IPS-18c (cell line): ENCODE measurements around the gene DBNL.

Source experiments
- H3K4me3 ChIP-seq: 2 replicates; pipeline ENCODE4 v1.7.0; 2013; ENCODE audit warnings: low read depth, mild to moderate bottlenecking, low read length, moderate library complexity; ENCODE audit not compliant: insufficient read depth
- H3K9me3 ChIP-seq: one replicate; pipeline ENCODE4 v1.6.1; 2013; ENCODE audit warnings: mild to moderate bottlenecking, low read length, moderate library complexity; ENCODE audit not compliant: control insufficient read depth, insufficient read depth

The DBNL gene

GRCh38 chr7:44101303-44101965 lies 56.9 kb downstream of the DBNL start:
- Histone ChIP-seq H3K9me3 (no peaks in the 10 kb centered on the region), H3K4me3 (no peak overlapping the region)

GRCh38 chr7:44101966-44102845 lies 57.7 kb downstream of the DBNL start:
- Histone ChIP-seq H3K4me3 (no peak overlapping the region), H3K9me3 (no peaks in the 10 kb centered on the region)

- Histone ChIP-seq H3K9me3 (no peaks in the 10 kb centered on the region), H3K4me3 (no peak overlapping the region)
Measured at GRCh38 chr7:44102846-44103565, 58.5 kb downstream of the DBNL start.

- Histone ChIP-seq H3K4me3 (peak overlapping the region; percentile 40; the same call in 1 of the 2 replicates), H3K9me3 (no peaks in the 10 kb centered on the region)
Measured at GRCh38 chr7:44103566-44103922, 59.0 kb downstream of the DBNL start.

- H3K4me3 ChIP-seq: peak within 1 kb of the TSS; percentile 71
- H3K9me3 ChIP-seq: no peaks in the 10 kb centered on the region
Measured at GRCh38 chr7:44103923-44104859, 59.7 kb downstream of the DBNL start, which contains the start of gene AEBP1. TSS of gene AEBP1 (plus strand) at chr7:44104345. CDS start at chr7:44104666, 321 bp downstream.

- Histone ChIP-seq H3K4me3 (peak overlapping the region; percentile 71), H3K9me3 (no peaks in the 10 kb centered on the region)
Measured at GRCh38 chr7:44104860-44105771, 60.6 kb downstream of the DBNL start.

GRCh38 chr7:44105832-44106231 lies 61.3 kb downstream of the DBNL start:
- no peak overlapping the region for H3K4me3 ChIP-seq
- H3K9me3 ChIP-seq: no peaks in the 10 kb centered on the region

- no peaks in the 10 kb centered on the region for H3K9me3 ChIP-seq
- no peak overlapping the region for H3K4me3 ChIP-seq
Measured at GRCh38 chr7:44106311-44107065, 62.0 kb downstream of the DBNL start.

- Histone ChIP-seq H3K9me3 (no peaks in the 10 kb centered on the region), H3K4me3 (no peak overlapping the region)
Measured at GRCh38 chr7:44107116-44107960, 62.8 kb downstream of the DBNL start.

GRCh38 chr7:44107961-44108767 lies 63.7 kb downstream of the DBNL start:
- Histone ChIP-seq H3K9me3 (no peaks in the 10 kb centered on the region), H3K4me3 (no peak overlapping the region)

GRCh38 chr7:44108768-44109750 lies 64.6 kb downstream of the DBNL start:
- no peak overlapping the region for H3K4me3 ChIP-seq
- H3K9me3 ChIP-seq: no peaks in the 10 kb centered on the region

GRCh38 chr7:44109991-44110390 lies 65.5 kb downstream of the DBNL start:
- Histone ChIP-seq H3K4me3 (no peak overlapping the region), H3K9me3 (no peaks in the 10 kb centered on the region)
